T-helper 2 cell (primary cell): ENCODE results near the gene CAPS2.

ENCODE experiments used
- DNase-seq, 5 experiments: peaks; one replicate each; pipeline versions ENCODE4 v3.0.0 to v3.0.0-alpha.2; 2012 to 2022
- total RNA-seq, 2 donors: gene quantifications; one replicate each; lab custom pipeline; 2026; lab: John Stamatoyannopoulos, UW

The CAPS2 gene
- 0.94 to 2.4 reads per million in 2 donors for total RNA-seq

- DNase-seq = peak; percentile 29 to 73 (median 51)
Observed at GRCh38 chr12:75329918-75330826, at the start of gene CAPS2. Gene CAPS2 (minus strand): TSS chr12:75330324. CDS start chr12:75326498, 3,826 bp downstream.

DNA sequence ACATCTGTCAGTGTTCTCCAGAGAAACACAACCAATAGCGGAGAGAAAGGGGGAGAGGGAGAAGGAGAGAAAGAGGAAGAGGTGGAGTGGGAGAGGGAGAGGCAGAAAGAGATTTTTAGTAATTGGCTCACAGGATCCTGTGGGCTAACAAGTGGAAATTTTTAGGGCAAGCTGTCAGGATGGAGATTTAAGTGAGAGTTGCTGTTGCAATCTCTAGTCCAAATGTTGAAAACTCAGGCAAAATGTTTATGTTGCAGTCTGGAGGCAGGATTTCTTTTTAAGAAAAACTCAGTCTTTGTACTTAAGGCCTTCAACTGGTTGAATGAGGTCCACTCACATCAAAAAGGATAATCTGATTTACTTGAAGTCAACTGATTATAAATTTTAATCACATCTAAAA lies 48.2 kb upstream of the CAPS2 start:
- DNase-seq = no peak

DNA sequence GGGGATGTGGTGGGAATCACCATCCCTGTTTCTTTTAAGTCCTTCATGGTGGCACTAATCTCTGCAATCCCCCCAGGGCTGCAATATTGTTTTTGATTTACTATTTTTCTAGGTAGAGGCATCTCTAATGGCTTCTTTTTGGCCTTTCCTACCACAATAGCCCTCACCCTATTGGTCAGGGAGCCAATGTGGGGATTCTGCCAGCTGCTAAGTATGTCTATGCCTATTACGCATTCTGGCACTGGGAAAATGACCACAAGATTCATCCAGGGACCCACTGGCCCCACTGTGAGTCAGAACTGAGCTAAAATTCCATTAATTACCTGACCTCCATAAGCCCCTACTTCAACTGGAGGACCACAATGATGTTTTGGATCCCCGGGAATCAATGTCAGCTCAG lies 44.8 kb upstream of the CAPS2 start:
- DNase-seq = no peak

DNA sequence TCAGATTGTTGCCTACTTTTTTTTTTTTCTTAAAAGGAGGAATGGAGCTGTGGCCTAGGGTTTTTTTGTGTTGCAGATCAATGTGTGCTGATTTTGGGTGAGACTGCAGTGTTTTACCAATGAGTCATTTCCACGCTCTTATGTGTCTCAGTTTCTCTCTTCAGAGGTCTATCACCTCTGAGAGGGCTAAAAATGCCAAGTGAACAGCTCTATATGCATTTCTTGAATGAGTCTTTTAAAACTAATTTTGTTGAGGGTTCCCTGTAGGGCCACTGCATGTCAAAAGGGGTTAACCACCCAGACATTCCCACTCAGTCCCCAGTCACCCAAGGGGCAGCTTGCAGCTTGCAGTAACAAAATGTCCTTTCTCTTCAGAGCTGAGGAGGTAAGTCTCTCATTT lies 36.5 kb upstream of the CAPS2 start:
- DNase-seq = peak in 1 of 5 experiments; percentile 26

GRCh38 chr12:75364919-75365318 lies 34.8 kb upstream of the CAPS2 start:
- DNase-seq = no peak

DNA sequence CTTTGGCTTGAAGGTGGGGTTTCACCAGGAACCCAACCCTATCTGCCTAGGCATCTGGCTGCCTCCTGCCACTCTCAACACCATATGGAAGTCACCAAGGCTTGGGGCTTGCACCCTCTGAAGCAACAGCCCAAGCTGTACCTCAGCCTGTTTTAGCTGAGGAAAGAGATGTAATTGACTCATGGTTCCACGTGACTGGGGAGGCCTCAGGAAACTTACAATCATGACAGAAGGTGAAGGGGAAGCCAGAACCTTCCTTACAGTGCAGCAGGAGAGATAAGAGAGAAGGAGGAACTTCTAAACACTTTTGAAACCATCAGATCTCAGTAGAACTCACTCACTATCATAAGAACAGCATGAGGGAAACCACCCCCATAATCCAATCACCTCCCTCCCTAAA lies 31.3 kb upstream of the CAPS2 start:
- DNase-seq = peak in 1 of 5 experiments; percentile 10

DNA sequence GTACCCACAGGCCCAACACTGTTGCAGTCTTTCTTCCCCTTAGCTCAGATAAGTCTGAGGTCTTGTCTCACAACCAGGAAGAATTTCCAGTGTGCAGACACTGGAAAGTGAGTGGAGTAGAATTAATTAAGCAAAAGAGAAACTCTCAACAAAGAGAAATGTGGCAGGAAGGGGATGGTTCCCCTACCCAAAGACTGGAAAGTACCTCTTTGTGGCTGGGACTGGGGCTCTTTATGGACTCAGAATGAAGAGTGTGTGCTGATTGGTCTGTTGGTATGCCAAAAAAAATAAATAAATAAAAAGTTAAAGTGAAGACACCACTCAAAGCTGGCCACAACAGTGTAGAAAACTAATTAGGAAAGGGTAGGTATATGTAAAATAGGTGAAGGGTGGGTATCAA lies 30.8 kb upstream of the CAPS2 start:
- peak in 1 of 5 experiments; percentile 43 for DNase-seq

DNA sequence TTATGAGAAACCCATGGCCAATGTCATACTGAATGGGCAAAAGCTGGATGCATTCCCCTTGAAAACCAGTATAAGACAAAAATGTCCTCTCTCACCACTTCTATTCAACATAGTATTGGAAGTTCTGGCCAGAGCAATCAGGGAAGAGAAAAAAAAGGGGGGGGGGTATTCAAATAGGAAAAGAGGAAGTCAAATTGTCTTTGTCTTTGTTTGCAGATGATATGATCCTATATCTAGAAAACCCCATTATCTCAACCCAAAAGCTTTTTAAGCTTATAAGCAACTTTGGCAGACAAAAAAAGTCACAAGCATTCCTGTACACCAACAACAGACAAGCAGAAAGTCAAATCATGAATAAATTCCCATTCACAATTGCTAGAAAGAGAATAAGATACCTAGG lies 23.9 kb upstream of the CAPS2 start:
- DNase-seq = no peak

DNA sequence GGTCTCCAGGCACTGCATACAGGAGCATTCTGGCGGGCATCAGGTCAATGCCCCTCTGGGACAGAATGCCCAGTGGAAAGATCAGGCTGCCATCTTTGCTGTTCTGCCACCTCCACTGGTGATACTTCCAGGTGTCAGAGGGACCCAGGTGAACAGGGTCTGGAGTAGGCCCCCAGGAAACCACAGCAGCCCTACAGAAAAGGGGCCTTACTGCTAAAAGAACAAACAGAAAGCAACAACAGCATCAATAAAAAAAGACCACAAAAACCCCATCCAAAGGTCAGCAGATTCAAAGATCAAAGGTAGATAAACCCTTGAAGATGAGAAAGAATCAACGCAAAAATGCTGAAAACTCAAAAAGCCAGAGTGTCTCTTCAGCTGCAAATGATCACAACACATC lies 20.3 kb upstream of the CAPS2 start:
- DNase-seq = peak in 1 of 5 experiments; percentile 10

- no peak for DNase-seq
Observed at GRCh38 chr12:75349946-75350345, 19.8 kb upstream of the CAPS2 start.

GRCh38 chr12:75346215-75346614 lies 16.1 kb upstream of the CAPS2 start:
- peak in 2 of 5 experiments; percentile 19 to 80 for DNase-seq

DNA sequence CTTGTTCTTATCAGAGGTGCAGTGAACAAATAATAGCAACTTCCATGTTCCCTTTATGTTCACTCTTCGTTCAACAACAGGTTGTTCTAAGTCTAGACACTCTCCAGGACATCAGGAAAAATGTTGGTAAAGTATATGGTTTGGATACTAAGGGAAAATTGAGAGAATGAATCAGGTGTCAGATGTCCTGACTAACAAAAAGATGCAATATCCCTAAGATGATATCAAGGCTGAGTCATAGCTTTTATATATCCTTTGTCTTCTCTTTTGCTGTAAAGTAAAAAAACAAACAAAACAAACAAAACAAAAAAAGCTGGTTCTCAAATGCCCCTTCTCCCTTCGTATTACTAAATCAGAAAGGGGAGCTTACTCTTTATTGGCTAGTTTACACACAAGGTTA lies 15.4 kb upstream of the CAPS2 start:
- no peak for DNase-seq

DNA sequence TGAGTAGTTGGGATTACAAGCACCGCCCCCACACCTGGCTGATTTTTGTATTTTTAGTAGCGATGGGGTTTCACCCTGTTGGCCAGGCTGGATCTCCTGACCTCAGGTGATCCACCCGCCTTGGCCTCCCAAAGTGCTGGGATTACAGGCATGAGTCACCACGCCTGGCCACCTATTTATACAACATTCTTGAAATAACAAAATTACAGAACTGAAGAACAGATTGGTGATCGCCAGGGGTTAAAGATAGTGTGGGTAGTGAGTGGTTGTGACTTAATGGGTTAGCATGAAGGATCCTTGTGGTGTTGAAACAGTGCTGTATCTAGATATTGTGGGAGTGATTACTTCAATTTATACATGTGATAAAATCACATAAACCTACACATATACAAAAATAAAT lies 11.7 kb upstream of the CAPS2 start:
- DNase-seq = no peak

GRCh38 chr12:75337905-75338304 lies 7.8 kb upstream of the CAPS2 start:
- DNase-seq = peak in 1 of 5 experiments; percentile 62

GRCh38 chr12:75334384-75335030 lies 4.4 kb upstream of the CAPS2 start, which contains the start of gene GLIPR1L1:
Gene GLIPR1L1 (plus strand): TSS chr12:75334670. CDS start chr12:75334729, 59 bp downstream.
- peak; percentile 44 to 83 (median 68) for DNase-seq

GRCh38 chr12:75327642-75328041 lies 2.5 kb downstream of the CAPS2 start:
- no peak for DNase-seq

- DNase-seq = no peak
Observed at GRCh38 chr12:75323663-75324062, 6.5 kb downstream of the CAPS2 start.

GRCh38 chr12:75322464-75322863 lies 7.7 kb downstream of the CAPS2 start:
- DNase-seq = no peak

DNA sequence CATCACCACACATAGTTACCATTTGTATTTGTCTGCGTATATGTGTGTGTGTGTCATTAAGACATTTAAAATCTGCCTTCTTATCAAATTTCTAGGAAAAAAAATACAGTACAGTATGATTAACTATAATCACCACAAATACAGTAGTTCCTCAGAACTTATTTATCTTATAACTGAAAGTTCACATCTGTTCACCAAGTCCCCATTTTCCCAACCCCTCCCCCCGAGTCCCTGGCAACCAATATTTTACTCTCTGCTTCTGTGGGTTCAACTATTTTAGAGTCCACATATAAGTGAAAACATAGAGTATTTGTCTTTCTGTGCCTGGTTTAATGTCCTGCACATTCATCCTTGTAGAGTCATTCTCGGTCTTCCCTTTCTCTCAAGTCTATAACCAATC lies 12.3 kb downstream of the CAPS2 start:
- DNase-seq = no peak

- no peak for DNase-seq
Observed at GRCh38 chr12:75315518-75315917, 14.6 kb downstream of the CAPS2 start.

DNA sequence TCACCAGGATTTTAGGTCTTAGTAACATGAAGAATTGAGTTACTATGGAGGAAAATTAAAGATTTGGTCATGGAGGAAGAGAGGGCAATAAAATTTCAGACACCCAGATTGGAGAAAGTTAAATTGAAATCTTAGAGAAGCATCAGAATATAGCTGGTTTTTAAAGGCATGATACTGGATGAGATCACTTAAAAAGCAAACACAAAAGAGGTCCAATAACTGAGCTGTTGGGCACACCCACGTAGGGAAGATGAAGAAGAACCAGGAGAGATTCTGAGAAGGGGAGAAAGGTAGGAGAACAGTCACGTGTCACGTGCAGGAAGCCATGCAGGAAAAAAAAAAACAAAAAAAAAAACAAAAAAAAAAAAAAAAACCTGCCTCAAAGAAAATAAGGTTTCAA lies 18.8 kb downstream of the CAPS2 start:
- DNase-seq = no peak

- DNase-seq = no peak
Observed at GRCh38 chr12:75308279-75308678, 21.8 kb downstream of the CAPS2 start.

DNA sequence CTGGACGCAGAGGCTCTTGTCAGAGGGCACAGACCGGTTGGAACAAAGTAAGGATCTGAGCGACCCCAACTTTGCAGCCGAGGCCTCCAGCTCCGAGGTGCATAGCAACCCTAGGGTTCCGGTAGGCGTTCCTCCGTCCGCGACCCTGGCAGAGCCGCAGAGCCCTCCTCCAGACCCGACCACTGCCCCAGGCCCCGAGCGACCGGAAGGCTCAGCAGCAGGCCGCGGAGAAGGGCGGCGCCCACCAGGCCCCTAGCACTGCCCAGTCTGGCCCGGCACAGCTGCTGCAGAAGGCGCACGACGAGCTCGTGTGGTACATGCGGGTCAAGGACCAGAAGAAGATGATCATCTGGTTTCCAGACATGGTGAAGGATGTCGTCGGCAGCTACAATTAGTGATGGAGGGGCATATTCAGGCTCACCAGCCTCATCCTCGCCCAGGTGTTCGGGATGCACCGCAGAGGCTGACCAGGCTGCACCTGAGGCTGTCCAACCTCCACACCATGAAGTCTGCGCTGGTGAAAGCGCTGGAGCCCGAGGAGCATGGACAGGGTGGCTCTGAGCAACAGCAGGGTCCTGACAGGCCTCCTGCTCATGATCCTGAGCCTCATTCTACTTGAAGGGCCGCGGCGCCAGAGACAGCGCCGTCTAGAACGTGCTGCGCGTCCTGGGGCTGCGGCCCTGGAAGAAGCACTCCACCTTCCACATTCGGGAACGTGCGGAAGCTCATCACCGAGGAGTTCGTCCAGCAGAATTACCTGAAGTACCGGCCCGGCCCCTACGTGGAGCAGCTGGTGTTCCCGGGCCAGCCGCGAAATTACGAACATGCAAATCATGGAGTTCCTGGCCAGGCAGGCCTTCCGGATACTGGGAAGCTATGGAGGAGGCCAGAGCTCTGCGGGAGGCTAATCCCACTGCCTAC lies 24.5 kb downstream of the CAPS2 start:
- no peak for DNase-seq
